Measurements from ENCODE around the gene APEH.

APEH gene

GRCh38 chr3:49667701-49668413 lies 6.3 kb upstream of the APEH start:
- TF ChIP-seq EZH2phosphoT487 (IDR thresholded peaks at IDR 0.05; ENCODE audit: low read depth) (no peak), CTCF (IDR thresholded peaks at IDR 0.05; ENCODE audit: low read depth, low read length) (no peak)
- Histone ChIP-seq H4K20me1 (ENCODE audit: insufficient read depth, low read length) (peaks cover 4% of the 10 kb centered on the region; the same call in 1 of the 2 replicates), H2AFZ (ENCODE audit: low read depth, low read length) (no peak overlapping the region), H3K27ac (ENCODE audit: low read length) (no peak overlapping the region), H3K4me3 (ENCODE audit: low read length) (no peak overlapping the region), H3K4me2 (ENCODE audit: low read length) (no peak overlapping the region), H3K79me2 (ENCODE audit: low read length) (peaks cover 4% of the 10 kb centered on the region), H3K4me1 (ENCODE audit: low read length) (peaks cover 5% of the 10 kb centered on the region; the same call in 1 of the 2 replicates), H3K27me3 (ENCODE audit: low read depth, low read length) (no peaks in the 10 kb centered on the region), H3K36me3 (replicated peaks; ENCODE audit: low read depth, low read length) (no peaks in the 10 kb centered on the region), H3K9me3 (ENCODE audit: insufficient read depth, low read length) (no peaks in the 10 kb centered on the region), H3K9ac (ENCODE audit: low read length) (no peak overlapping the region)

GRCh38 chr3:49668414-49668797 lies 5.7 kb upstream of the APEH start:
- H3K79me2 ChIP-seq (ENCODE audit: low read length): peaks cover 9% of the 10 kb centered on the region
- H3K36me3 ChIP-seq (replicated peaks; ENCODE audit: low read depth, low read length): no peaks in the 10 kb centered on the region
- peaks cover 5% of the 10 kb centered on the region; the same call in 1 of the 2 replicates for H3K4me1 ChIP-seq (ENCODE audit: low read length)
- no peak overlapping the region for H3K9ac ChIP-seq (ENCODE audit: low read length)
- no peaks in the 10 kb centered on the region for H3K9me3 ChIP-seq (ENCODE audit: insufficient read depth, low read length)
- no peak overlapping the region for H3K4me3 ChIP-seq (ENCODE audit: low read length)
- peaks cover 4% of the 10 kb centered on the region; the same call in 1 of the 2 replicates for H4K20me1 ChIP-seq (ENCODE audit: insufficient read depth, low read length)
- H2AFZ ChIP-seq (ENCODE audit: low read depth, low read length): no peak overlapping the region
- H3K27ac ChIP-seq (ENCODE audit: low read length): no peak overlapping the region
- no peak overlapping the region for H3K4me2 ChIP-seq (ENCODE audit: low read length)
- TF ChIP-seq CTCF (IDR thresholded peaks at IDR 0.05; ENCODE audit: low read depth, low read length) (no peak), EZH2phosphoT487 (IDR thresholded peaks at IDR 0.05; ENCODE audit: low read depth) (no peak)
- no peaks in the 10 kb centered on the region for H3K27me3 ChIP-seq (ENCODE audit: low read depth, low read length)

DNA sequence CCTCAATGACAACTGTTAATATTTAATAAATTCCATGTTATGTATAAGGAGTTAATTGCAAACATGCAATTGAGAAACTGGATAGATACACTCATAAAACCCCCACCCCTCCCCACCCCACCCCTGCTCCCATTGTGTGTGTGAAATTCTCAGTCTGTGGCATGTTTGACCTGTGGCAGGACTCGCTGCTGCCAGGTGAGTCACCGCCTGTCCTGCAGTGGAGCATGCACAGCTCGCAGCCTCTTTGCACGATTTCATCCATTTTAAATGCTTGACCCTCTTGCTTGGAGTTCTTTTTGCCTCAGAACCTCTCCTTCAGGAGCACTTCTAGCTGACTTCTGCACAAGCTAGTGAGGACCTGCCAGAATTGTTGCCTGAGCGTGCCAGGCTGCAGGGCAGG lies 5.3 kb upstream of the APEH start:
- no peaks in the 10 kb centered on the region for H3K9me3 ChIP-seq (ENCODE audit: insufficient read depth, low read length)
- H2AFZ ChIP-seq (ENCODE audit: low read depth, low read length): no peak overlapping the region
- no peaks in the 10 kb centered on the region for H3K36me3 ChIP-seq (replicated peaks; ENCODE audit: low read depth, low read length)
- no peaks in the 10 kb centered on the region for H3K27me3 ChIP-seq (ENCODE audit: low read depth, low read length)
- no peak overlapping the region for H3K4me2 ChIP-seq (ENCODE audit: low read length)
- peaks cover 4% of the 10 kb centered on the region; the same call in 1 of the 2 replicates for H4K20me1 ChIP-seq (ENCODE audit: insufficient read depth, low read length)
- TF ChIP-seq CTCF (IDR thresholded peaks at IDR 0.05; ENCODE audit: low read depth, low read length): no peak
- TF ChIP-seq EZH2phosphoT487 (IDR thresholded peaks at IDR 0.05; ENCODE audit: low read depth): no peak
- H3K9ac ChIP-seq (ENCODE audit: low read length): no peak overlapping the region
- peaks cover 11% of the 10 kb centered on the region for H3K79me2 ChIP-seq (ENCODE audit: low read length)
- H3K4me1 ChIP-seq (ENCODE audit: low read length): peaks cover 5% of the 10 kb centered on the region; the same call in 1 of the 2 replicates
- H3K27ac ChIP-seq (ENCODE audit: low read length): no peak overlapping the region
- no peak overlapping the region for H3K4me3 ChIP-seq (ENCODE audit: low read length)

DNA sequence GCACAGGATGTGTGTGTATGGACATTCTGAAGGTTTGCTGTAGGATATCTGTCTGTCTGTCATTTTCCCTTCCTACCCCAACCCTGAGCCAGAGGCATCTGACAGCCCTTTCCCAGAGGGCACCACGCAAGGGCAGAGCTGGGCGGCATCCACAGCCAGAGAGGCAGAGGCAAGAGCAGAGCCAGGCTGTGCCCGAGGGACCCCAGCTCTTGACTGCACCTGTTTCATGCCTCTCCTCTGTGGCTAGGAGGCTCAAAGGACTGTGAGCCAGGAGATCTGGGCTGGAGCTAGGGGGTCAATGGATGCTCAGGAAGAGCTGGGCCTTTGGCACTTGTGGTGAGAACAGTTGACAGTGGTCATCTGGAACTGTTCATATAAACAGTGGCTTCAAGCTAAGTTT lies 4.8 kb upstream of the APEH start:
- H3K9me3 ChIP-seq (ENCODE audit: insufficient read depth, low read length): no peaks in the 10 kb centered on the region
- H3K4me3 ChIP-seq (ENCODE audit: low read length): no peak overlapping the region
- H3K79me2 ChIP-seq (ENCODE audit: low read length): peaks cover 13% of the 10 kb centered on the region
- H3K36me3 ChIP-seq (replicated peaks; ENCODE audit: low read depth, low read length): no peaks in the 10 kb centered on the region
- TF ChIP-seq CTCF (IDR thresholded peaks at IDR 0.05; ENCODE audit: low read depth, low read length) (no peak), EZH2phosphoT487 (IDR thresholded peaks at IDR 0.05; ENCODE audit: low read depth) (no peak)
- H3K9ac ChIP-seq (ENCODE audit: low read length): no peak overlapping the region
- no peak overlapping the region for H3K4me2 ChIP-seq (ENCODE audit: low read length)
- H4K20me1 ChIP-seq (ENCODE audit: insufficient read depth, low read length): peaks cover 4% of the 10 kb centered on the region; the same call in 1 of the 2 replicates
- H3K27ac ChIP-seq (ENCODE audit: low read length): no peak overlapping the region
- no peaks in the 10 kb centered on the region for H3K27me3 ChIP-seq (ENCODE audit: low read depth, low read length)
- H3K4me1 ChIP-seq (ENCODE audit: low read length): peaks cover 5% of the 10 kb centered on the region; the same call in 1 of the 2 replicates
- no peak overlapping the region for H2AFZ ChIP-seq (ENCODE audit: low read depth, low read length)
